GM18907 (cell line): ENCODE measurements around the gene VAC14.

Experiments used
- ATAC-seq: cut with Tn5 transposase; IDR thresholded peaks from one replicate; pipeline ENCODE4 v1.9.1; 2021; ENCODE audit warnings: mild to moderate bottlenecking, moderate library complexity; ENCODE audit not compliant: unreplicated experiment

VAC14 gene

GRCh38 chr16:70664325-70665112, 136.4 kb downstream of the VAC14 start:
- no peak for ATAC-seq

- no peak for ATAC-seq
Observed at GRCh38 chr16:70663524-70664324, 137.2 kb downstream of the VAC14 start.

- no peak for ATAC-seq
Observed at GRCh38 chr16:70662991-70663523, 137.9 kb downstream of the VAC14 start.

GRCh38 chr16:70661918-70662641, 138.9 kb downstream of the VAC14 start:
- ATAC-seq = no peak

- ATAC-seq = no peak
Observed at GRCh38 chr16:70661534-70661917, 139.4 kb downstream of the VAC14 start.

- ATAC-seq = no peak
Observed at GRCh38 chr16:70660672-70661350, 140.1 kb downstream of the VAC14 start.

- no peak for ATAC-seq
Observed at GRCh38 chr16:70659953-70660671, 140.8 kb downstream of the VAC14 start.

GRCh38 chr16:70659546-70659945, 141.4 kb downstream of the VAC14 start:
- no peak for ATAC-seq

- ATAC-seq = no peak
Observed at GRCh38 chr16:70658921-70659320, 142.0 kb downstream of the VAC14 start.

- ATAC-seq = no peak
Observed at GRCh38 chr16:70657956-70658355, 143.0 kb downstream of the VAC14 start.

- no peak for ATAC-seq
Observed at GRCh38 chr16:70656712-70657263, 144.2 kb downstream of the VAC14 start.

- no peak for ATAC-seq
Observed at GRCh38 chr16:70656065-70656711, 144.8 kb downstream of the VAC14 start.

GRCh38 chr16:70653809-70654771, 146.9 kb downstream of the VAC14 start:
- ATAC-seq = no peak

GRCh38 chr16:70653406-70653805, 147.6 kb downstream of the VAC14 start:
- ATAC-seq = no peak

GRCh38 chr16:70652322-70652721, 148.6 kb downstream of the VAC14 start:
- no peak for ATAC-seq

GRCh38 chr16:70651524-70651923, 149.4 kb downstream of the VAC14 start:
- no peak for ATAC-seq

GRCh38 chr16:70650216-70650615, 150.7 kb downstream of the VAC14 start:
- no peak for ATAC-seq

GRCh38 chr16:70649300-70649699, 151.7 kb downstream of the VAC14 start:
- no peak for ATAC-seq
